ENCODE results near the gene RRP36.
A peak's percentile ranks its signal among the peaks of the same experiment; 100 is the strongest.

RRP36 gene

GRCh38 chr6:42984001-42984923, 37.2 kb upstream of the RRP36 start, which contains the start of gene PPP2R5D (continued):
- TF ChIP-seq ZBTB10 (tag by site-specific recombination; IDR thresholded peaks at IDR 0.05) (no peak), ZNF785 (tag by site-specific recombination; IDR thresholded peaks at IDR 0.05) (no peak), SP7 (tag by site-specific recombination; IDR thresholded peaks at IDR 0.05) (no peak; the same call in 1 of the 2 replicates), KLF1 (tag by site-specific recombination; IDR thresholded peaks at IDR 0.05) (no peak), ZBTB44 (tag by site-specific recombination; IDR thresholded peaks at IDR 0.05) (no peak), ZBTB7A (tag by site-specific recombination; IDR thresholded peaks at IDR 0.05; ENCODE audit: low read depth) (0 out of 2 replicates have a peak, but pooled peaks have one; percentile 33), ZBTB8A (tag by site-specific recombination; IDR thresholded peaks at IDR 0.05) (peak; percentile 22; the same call in 1 of the 2 replicates), ZNF623 (tag by site-specific recombination; IDR thresholded peaks at IDR 0.05) (no peak), ZNF354C (tag by site-specific recombination; IDR thresholded peaks at IDR 0.05; ENCODE audit: borderline replicate concordance, low read depth) (no peak), BCL11B (tag by site-specific recombination; IDR thresholded peaks at IDR 0.05; ENCODE audit: low read depth) (no peak), ZBTB11 (tag by site-specific recombination; conservative IDR thresholded peaks at IDR 0.05; ENCODE audit: low read depth) (no peak), ATF2 (tag by site-specific recombination; IDR thresholded peaks at IDR 0.05; ENCODE audit: low read depth) (no peak), ZFP3 (tag by site-specific recombination; IDR thresholded peaks at IDR 0.05; ENCODE audit: low read depth) (no peak), ZNF311 (tag by site-specific recombination; IDR thresholded peaks at IDR 0.05; ENCODE audit: borderline replicate concordance) (no peak), PBX3 (CRISPR knock-in tag; IDR thresholded peaks at IDR 0.05) (peak; percentile 14; the same call in 1 of the 2 replicates), ZFP41 (tag by site-specific recombination; IDR thresholded peaks at IDR 0.05; ENCODE audit: borderline replicate concordance) (no peak), PATZ1 (tag by site-specific recombination; IDR thresholded peaks at IDR 0.05) (peak; percentile 74), ZSCAN18 (tag by site-specific recombination; IDR thresholded peaks at IDR 0.05) (no peak), ZNF629 (tag by site-specific recombination; IDR thresholded peaks at IDR 0.05) (no peak; the same call in 1 of the 2 replicates), ZSCAN16 (tag by site-specific recombination; IDR thresholded peaks at IDR 0.05) (no peak), ZNF610 (tag by site-specific recombination; IDR thresholded peaks at IDR 0.05; ENCODE audit: borderline replicate concordance) (no peak), ZNF600 (tag by site-specific recombination; IDR thresholded peaks at IDR 0.05) (peak; percentile 64)
